ENCODE results near the gene EIF3L.

EIF3L gene

DNA sequence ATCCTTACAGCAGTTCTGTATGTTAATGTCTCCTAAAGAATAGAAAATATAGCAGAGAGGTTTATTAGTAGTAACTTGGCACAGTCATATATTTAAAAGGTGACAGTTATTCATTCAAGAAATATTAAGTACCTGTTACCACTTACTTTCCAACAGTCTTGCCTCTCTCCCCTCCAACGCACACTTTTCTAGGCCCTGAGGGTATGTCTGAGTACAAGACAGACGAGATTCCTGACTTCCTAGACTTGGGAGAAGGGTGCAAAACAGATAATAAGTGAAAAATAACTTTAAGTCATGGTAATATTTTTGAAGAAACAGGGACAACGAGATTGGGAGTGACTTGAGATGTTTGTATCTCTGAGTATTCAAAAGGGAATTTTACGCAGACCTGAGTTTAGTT lies 1.6 kb downstream of the EIF3L start:
- no peak for DNase-seq (ENCODE audit: low read depth in 1 of 2, low spot score in 1 of 2)

GRCh38 chr22:37852418-37852817 lies 3.2 kb downstream of the EIF3L start:
- DNase-seq (ENCODE audit: low read depth in 1 of 2, low spot score in 1 of 2) = no peak

DNA sequence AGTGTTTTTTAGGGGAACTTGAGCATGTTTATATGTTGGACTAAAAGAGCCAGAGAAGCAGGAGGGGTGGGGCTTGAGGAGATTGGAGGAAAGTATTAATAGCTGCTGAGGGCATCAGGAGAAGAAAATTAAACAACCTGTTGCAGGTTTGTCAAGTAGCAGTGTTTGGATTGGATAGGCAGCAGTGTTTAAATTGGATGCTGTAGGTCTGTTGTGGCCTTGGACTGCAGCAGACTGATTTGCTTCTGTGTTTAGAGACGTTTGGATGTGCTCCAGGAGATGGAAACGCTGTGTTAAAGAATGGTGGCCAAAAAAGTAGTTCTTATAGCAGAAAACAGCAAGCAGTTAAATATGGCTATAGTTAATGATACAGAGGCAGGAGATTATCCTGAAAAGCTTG lies 5.7 kb downstream of the EIF3L start:
- DNase-seq (ENCODE audit: low read depth in 1 of 2, low spot score in 1 of 2) = no peak

GRCh38 chr22:37855462-37855861 lies 6.2 kb downstream of the EIF3L start:
- no peak for DNase-seq (ENCODE audit: low read depth in 1 of 2, low spot score in 1 of 2)

DNA sequence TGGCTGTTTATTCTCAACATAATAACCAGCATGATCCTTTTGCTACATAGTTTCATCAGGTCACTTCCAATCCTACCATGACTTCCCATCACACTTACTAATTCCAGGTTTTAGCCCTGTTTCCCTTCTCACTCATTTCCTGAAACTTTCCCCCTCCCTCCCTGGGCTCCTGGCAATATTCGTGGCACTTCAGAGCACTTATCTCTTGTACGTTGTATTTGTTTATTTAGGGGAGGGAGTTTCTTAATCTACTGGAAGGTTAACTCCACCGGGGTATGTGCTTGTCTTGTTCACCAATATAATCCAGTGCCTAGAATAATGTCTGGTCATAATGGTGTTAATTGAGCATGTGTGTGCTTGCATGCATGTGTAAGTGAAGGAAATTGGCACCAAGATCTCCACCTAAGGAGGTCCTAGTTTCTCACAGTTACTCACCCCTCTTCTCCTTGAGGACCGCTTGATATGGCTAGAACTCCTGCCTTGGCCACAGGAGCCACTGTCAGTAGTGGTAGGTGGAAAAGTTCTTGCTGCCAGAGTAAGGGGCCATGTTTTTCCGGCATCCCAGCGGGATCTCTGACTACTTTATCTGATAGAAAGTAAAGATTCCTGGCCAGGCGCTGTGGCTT lies 11.7 kb downstream of the EIF3L start:
- no peak for DNase-seq (ENCODE audit: low read depth in 1 of 2, low spot score in 1 of 2)

DNA sequence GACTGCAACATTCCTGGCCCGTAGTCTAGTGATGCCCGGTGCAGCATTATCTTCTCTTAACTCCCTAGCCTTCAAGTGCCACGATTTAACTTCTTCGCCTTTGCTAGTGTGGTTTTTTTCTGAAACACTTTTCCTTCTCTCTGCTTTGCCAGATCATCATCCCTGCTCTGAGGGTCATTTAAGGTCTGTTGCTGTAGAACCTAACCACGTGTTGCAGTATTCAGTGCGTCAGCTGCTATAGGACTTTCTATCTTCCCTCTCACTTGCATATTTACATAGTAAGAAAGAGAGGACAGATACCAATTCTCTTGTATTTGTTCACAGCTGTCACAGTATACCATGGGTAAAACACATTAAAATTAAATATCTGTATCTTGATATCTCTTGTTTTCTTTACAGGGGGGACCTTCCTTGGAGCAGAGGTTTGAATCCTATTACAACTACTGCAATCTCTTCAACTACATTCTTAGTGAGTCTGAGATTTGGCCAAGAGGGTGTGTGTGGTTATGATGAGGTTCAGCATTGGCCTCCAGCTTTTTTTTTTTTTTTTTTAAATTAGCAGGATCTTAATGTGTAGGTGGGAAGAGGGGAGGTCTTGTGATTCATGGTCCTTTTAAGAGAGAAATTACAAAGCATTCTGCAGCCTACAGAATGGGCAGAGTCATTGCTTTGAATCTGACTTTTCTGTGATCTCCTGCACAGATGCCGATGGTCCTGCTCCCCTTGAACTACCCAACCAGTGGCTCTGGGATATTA lies 13.5 kb downstream of the EIF3L start:
- no peak for DNase-seq (ENCODE audit: low read depth in 1 of 2, low spot score in 1 of 2)

DNA sequence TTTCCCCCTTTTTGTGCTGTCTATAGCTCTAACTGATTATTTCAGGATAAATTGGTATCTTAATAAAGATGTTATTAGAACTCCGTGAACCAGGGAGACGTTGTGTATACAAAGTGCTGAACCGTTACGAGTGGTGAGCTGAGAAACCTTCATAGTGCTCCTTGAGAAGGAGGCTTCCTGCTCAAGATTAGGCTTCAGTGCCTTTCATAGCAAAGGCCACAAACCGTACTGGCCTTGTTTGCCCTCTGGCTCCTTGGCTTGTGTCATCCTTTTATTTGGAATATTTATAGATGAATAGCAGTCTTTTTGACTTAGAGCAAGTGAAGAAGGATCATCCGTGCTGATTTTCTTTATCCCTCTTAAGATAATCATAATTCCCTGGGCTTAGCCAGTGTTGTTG lies 16.3 kb downstream of the EIF3L start:
- DNase-seq (ENCODE audit: low read depth in 1 of 2, low spot score in 1 of 2) = no peak

GRCh38 chr22:37870273-37870672 lies 21.1 kb downstream of the EIF3L start:
- no peak for DNase-seq (ENCODE audit: low read depth in 1 of 2, low spot score in 1 of 2)

DNA sequence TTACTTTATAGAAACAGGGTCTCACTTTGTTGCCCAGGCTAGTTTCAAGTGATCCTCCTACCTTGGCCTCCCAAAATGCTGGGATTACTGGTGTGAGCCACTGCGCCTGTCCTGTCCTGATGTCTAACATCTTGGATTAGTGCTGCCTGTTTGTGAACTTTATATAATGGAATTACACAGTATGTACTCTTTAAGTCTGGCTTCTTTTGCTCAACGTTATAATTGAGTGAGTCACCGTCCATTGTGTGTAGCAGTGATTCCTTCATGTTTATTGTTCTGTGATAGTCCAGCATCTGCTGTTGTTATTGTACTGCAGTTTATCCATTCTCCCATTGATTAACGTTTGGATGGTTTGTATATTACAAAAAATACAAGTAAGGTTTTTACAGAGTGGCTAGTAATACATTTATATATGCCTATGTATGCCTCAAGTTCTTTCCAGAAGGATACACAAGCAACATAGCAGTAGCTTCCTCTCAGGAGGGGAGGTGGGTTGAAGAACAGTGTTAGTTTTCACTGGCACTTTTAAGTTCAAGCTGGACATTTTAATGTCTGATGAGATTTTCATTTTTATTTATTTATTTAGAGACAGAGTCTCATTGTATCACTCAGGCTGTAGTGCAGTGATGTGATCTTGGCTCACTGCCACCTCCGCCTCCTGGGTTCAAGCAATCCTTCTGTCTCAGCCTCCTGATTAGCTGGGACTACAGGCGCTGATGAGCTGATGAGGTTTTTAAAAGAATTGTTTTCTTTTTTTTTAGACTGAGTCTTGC lies 31.6 kb downstream of the EIF3L start:
- DNase-seq (ENCODE audit: low read depth in 1 of 2, low spot score in 1 of 2) = no peak

DNA sequence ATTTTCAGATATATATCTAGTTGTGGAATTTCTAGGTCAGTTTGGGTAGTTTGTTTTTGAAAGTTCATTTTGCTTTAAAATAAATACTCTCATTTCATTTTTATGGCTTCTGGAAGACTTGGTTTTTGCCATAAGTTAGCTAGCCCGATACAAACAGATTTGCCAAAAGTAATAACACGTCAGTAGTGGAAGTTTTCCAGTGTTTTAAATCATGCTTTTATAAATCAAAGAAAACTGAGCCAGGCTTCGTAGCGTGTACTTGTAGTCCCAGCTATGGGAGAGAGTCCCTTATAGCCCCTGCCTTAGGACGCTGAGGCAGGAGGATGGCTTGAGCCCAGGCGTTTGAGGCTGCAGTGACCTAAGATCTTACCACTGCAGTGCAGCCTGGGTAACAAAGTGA lies 35.2 kb downstream of the EIF3L start:
- no peak for DNase-seq (ENCODE audit: low read depth in 1 of 2, low spot score in 1 of 2)

DNA sequence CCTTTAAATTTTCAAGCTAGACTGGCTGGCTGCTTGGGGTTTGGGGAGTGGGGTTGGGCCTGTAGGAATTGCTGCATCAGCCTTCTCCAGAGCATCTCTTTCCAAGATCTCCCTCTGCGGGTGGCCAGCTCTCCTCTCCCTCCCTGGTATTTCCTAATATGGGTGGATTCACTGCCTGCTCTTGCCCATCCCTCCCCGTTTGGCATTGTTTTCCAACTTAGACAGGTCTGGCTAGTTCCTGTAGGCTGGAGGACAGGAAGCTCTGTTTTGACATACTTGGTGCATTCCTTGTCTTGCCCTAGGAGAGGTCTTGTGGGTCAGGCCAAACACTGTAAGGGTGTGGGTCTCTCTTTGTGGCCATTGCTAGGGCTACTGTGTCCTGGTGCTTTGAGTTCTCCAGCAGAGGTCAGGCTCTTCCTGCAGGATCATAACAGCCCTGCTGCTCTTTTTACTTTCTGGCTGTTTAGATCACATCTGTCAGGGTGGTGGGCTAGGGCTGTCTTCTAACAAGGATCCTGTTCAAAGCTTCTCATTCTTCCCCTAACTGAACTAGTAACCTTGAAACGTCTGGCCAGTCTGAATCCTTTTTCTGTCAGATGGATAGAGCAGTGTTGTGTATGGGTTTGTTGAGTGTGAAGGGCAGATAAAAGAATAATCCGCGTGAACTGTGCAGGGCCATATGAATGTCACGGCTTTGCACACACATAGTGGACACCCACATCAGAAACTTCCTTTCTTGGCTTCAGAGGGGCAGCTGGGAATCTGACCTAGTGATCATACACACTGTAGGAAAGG lies 38.6 kb downstream of the EIF3L start:
- DNase-seq (ENCODE audit: low read depth in 1 of 2, low spot score in 1 of 2) = no peak

DNA sequence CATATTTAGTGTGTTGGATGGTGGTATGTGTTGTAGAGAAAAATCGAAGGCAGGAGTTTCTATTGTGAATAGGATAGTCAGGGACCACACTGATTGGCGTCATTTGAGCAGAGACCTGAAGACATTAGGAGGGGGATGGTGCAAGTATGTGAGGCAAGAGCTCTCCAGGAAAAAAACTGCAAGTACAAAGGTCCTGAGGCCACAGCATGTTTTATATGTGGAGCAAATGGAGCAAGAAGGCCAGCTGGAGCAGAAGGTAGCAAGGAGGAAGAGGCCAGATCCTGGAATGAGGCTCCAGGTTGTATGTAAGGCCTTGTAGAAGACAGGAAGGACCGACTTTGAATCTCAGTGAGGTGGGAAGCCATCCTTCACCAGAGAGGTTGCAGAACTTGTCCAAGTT lies 42.7 kb downstream of the EIF3L start:
- DNase-seq (ENCODE audit: low read depth in 1 of 2, low spot score in 1 of 2) = no peak

DNA sequence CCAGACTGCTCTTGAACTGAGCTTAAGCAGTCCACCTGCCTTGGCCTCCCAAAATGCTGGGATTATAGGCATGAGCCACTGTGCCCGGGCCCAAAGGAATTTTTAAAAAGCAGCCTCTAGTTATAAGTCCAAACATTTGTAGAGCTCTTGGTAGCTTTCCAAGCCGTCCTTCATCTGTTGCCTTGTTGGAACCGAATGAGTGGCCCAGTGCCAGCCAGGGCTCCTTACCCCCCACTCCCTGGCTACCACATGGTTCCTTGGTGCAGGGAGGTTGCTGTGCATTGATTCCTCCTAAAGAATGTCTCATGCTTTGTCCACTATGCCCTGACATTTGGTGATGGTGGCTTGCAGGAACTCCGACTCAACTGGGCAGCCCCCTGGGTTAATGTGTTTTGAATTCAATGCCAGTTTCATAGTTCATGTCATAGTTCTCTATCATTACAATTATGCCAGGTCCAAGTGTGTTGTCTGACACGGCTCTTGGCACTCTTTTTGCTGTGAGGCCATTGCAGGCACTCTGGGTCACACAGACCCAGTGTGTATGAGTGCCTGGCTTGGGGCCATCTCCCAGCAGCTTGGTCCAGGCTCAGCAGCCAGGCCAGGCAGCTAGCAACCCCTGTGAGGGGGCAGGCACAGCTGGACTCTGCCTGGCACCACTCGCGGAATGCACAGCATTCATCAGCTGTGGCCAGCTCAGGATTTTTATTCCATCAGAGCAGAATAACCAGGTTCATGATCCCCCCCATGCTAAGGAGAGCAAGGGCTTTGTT lies 43.5 kb downstream of the EIF3L start:
- no peak for DNase-seq (ENCODE audit: low read depth in 1 of 2, low spot score in 1 of 2)

DNA sequence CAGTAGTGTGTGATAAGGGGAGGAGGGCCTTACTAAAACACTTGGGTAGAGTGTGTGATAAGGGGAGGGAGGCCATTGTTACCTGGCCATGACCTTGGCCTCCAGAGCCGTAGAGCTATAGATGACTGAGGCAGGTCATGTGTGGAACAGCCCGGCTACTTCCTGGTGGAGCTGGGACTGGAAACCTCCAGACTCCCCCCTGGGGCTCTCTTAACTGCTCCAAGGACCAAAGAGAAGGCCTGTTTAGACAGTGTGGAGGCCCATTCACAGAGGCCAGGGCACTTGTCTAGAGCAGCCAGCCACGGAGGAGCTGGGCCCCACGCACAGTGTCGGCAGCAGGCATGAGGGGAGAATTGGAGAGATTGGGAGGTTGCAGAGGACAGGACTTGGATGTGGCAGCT lies 44.4 kb downstream of the EIF3L start:
- DNase-seq (ENCODE audit: low read depth in 1 of 2, low spot score in 1 of 2) = no peak

DNA sequence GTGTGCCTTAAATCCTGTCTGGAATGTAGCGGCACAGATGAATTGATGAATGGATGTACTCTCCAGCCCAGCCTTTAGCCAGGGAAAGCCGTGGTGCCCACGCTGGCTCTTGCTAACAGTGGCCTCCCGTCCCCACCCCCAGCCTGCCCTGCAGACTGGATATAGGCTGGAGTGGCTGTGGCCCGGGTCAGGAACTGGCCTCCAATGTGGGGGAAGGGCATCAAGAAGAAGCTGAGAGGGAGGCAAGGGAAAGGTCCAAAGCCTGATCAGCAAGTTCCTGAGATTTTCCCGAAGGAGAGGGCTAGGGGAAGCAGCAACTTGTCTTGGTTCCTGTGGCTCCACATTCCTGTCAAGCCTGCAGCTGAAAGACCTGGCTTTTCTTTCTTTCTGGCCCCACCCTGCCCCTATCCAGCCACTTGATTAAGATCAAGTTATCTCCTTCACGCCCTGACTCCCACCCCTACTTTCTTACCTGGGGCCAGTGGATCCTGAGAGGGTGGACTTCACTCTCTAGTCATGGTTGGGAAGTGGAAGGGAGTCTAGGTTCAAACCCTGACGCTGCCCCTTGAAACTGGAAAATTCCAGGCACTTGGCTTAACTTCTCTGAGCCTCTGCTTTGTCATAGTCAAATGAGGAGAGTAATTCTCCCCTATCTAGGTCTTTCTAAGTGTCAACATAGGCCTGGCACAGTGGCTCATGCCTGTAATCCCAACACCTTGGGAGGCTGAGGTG lies 45.9 kb downstream of the EIF3L start:
- no peak for DNase-seq (ENCODE audit: low read depth in 1 of 2, low spot score in 1 of 2)

GRCh38 chr22:37896181-37896592 lies 47.0 kb downstream of the EIF3L start:
- DNase-seq (ENCODE audit: low read depth in 1 of 2, low spot score in 1 of 2) = no peak

GRCh38 chr22:37896939-37897338 lies 47.7 kb downstream of the EIF3L start:
- DNase-seq (ENCODE audit: low read depth in 1 of 2, low spot score in 1 of 2) = no peak

GRCh38 chr22:37897807-37898206 lies 48.6 kb downstream of the EIF3L start:
- no peak for DNase-seq (ENCODE audit: low read depth in 1 of 2, low spot score in 1 of 2)

GRCh38 chr22:37898441-37899181 lies 49.4 kb downstream of the EIF3L start:
- DNase-seq (ENCODE audit: low read depth in 1 of 2, low spot score in 1 of 2) = no peak

All from stimulated activated CD4-positive, alpha-beta T cell treated with anti-CD3 and anti-CD28 coated beads, Interleukin-15, amount 100 ng/mL, for 1 hour (primary cell).